A673 (cell line): Measurements from ENCODE around the gene MVP. TPM values are rescaled to one million over a fixed set of nuclear protein-coding genes. Genes with fewer than 3 reads are reported as not detected.
"Not testable (repeated sequence)": the region's sequence is repeated elsewhere in the genome, so short reads cannot be mapped to it uniquely, and the experiment has no call there.

Source experiments
- BruUV-seq: library from RNA; stranded (reverse); fragments of 400-500 nt; replicated peaks from 2 replicates; lab custom pipeline; 2021; lab: Mats Ljungman, UMichigan
- CTCF ChIA-PET: fragments of 300-600 bp; sonication (Branson Sonifier 250); formaldehyde crosslinking; loops from one replicate; lab custom pipeline; 2022; ENCODE audit warnings: antibody characterized with exemption; lab: Charles Lee
- POLR2A ChIA-PET: fragments of 300-600 bp; sonication (Branson Sonifier 250); formaldehyde crosslinking; loops from one replicate; lab custom pipeline; 2022; ENCODE audit warnings: antibody characterized with exemption; ENCODE audit not compliant: low non-redundant PET; lab: Charles Lee
- DNase-seq: peaks from one replicate; pipeline ENCODE4 v3.0.0-alpha.2; 2015; ENCODE audit warnings: low spot score
- H3K27ac ChIP-seq: fragments of 200-600 bp; sonication (generic); 2 replicates; pipeline ENCODE4 v1.5.1; 2016; ENCODE audit warnings: mixed run types, low read depth, mild to moderate bottlenecking, mixed read lengths, antibody characterized with exemption, low read length; ENCODE audit not compliant: poor library complexity, severe bottlenecking
- H3K27me3 ChIP-seq: fragments of 200-600 bp; sonication (generic); replicated peaks from 2 replicates; pipeline ENCODE4 v1.6.1; 2017; ENCODE audit warnings: mixed run types, low read depth, mild to moderate bottlenecking, mixed read lengths, antibody characterized with exemption, low read length; ENCODE audit not compliant: insufficient read depth, poor library complexity
- H3K36me3 ChIP-seq: fragments of 200-600 bp; sonication (generic); 2 replicates; pipeline ENCODE4 v1.6.1; 2016; ENCODE audit warnings: mixed run types, mild to moderate bottlenecking, mixed read lengths, antibody characterized with exemption, low read length; ENCODE audit not compliant: insufficient read depth, poor library complexity, severe bottlenecking
- H3K4me1 ChIP-seq: fragments of 200-600 bp; sonication (generic); 2 replicates; pipeline ENCODE4 v1.6.1; 2017; ENCODE audit warnings: mixed run types, mild to moderate bottlenecking, mixed read lengths, antibody characterized with exemption, low read length; ENCODE audit not compliant: insufficient read depth, poor library complexity, severe bottlenecking
- H3K4me3 ChIP-seq: fragments of 200-600 bp; sonication (generic); 2 replicates; pipeline ENCODE4 v1.5.1; 2016; ENCODE audit warnings: low read depth, mixed run types, mild to moderate bottlenecking, mixed read lengths, low read length; ENCODE audit not compliant: poor library complexity, severe bottlenecking
- H3K9me3 ChIP-seq: fragments of 200-600 bp; sonication (generic); 2 replicates; pipeline ENCODE4 v1.6.1; 2016; ENCODE audit warnings: mixed run types, low read depth, mild to moderate bottlenecking, mixed read lengths, antibody characterized with exemption, low read length; ENCODE audit not compliant: poor library complexity, severe bottlenecking
- CTCF ChIP-seq: fragments of 300-800, 200-600 bp; sonication (generic); conservative IDR thresholded peaks from 2 replicates; pipeline ENCODE4 v1.5.1; 2017; ENCODE audit warnings: low read depth, mild to moderate bottlenecking, antibody characterized with exemption, low read length, moderate library complexity, mixed read lengths
- EZH2 ChIP-seq: fragments of 200-600 bp; sonication (generic); IDR thresholded peaks from 2 replicates; pipeline ENCODE4 v1.6.1; 2017; ENCODE audit warnings: borderline replicate concordance, low read depth, mild to moderate bottlenecking, mixed read lengths, antibody characterized with exemption, low read length; ENCODE audit not compliant: poor library complexity, severe bottlenecking
- intact Hi-C: fragments of 100-400 bp; cut with micrococcal nuclease; formaldehyde crosslinking; loops from one replicate; pipeline ENCODE4 v1.10.0; 2022; ENCODE audit not compliant: unreplicated experiment
- total RNA-seq: library from RNA; stranded (reverse); gene quantifications from 2 replicates; pipeline ENCODE4 v1.2.3, GENCODE V29; 2021

MVP gene
- total RNA-seq, 1 experiment from 2014 or later = 5.6 TPM

DNA sequence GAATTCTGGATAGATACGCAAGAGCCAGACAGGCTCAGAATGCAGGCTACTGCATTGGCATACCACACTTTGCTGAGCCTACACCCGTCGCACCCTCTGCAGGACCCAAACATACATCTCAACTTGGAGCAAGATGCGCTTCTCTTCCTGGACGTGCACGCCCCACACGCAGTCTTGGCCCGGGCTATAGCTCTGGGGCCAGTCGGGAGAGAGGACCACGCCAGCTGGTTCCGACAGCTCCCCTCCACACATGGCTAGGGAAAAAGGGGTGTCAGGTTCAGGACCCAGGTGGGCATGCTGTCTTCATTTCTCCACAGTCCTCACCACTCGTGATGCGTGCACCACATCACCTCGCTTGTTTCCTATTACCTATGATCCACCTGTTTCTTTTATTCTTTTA, 57.9 kb downstream of the MVP start:
- TF ChIP-seq EZH2 (no peak), CTCF (no peak)
- POLR2A ChIA-PET = interaction anchor here (0.5 kb wide), 1 partner anchor 179 kb away, joined by 4 read pairs; no protein-coding TSS in a partner anchor
- no TSS peak for BruUV-seq
- DNase-seq = no peak
- CTCF ChIA-PET = interaction anchor here (0.6 kb wide), 1 partner anchor 32 kb away, joined by 9 read pairs; no protein-coding TSS in a partner anchor
- intact Hi-C loops = no loop called here
- Histone ChIP-seq H3K4me3 (no peak overlapping the region), H3K36me3 (no peaks in the 10 kb centered on the region), H3K4me1 (peaks cover 15% of the 10 kb centered on the region), H3K9me3 (no peaks in the 10 kb centered on the region), H3K27ac (peak overlapping the region; percentile 21), H3K27me3 (no peaks in the 10 kb centered on the region)

DNA sequence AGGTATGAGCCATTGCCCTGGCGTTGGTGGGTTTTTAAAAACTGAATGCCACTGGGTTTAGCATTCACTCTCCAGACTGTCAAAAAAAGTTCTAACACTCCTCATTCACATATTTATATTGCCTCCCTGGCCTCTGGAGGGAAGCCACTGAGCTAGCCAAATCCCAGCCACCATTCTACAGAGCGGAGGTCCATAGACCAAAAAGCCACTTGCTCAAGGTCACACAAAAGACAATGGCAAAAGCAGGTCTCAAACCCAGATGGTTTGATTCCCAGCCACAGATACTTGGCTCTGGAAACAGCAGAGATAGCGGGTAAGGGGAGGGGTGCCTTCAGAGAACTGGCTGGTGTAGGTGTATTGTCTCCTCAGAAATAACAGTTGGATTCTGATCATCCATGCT, 60.8 kb downstream of the MVP start:
- CTCF ChIA-PET = no interaction called here
- peaks cover 14% of the 10 kb centered on the region for H3K4me1 ChIP-seq
- no peak for DNase-seq
- no peaks in the 10 kb centered on the region for H3K36me3 ChIP-seq
- no TSS peak for BruUV-seq
- H3K27me3 ChIP-seq = no peaks in the 10 kb centered on the region
- POLR2A ChIA-PET = interaction anchor here (0.7 kb wide), 1 partner anchor 47 kb away, joined by 13 read pairs; no protein-coding TSS in a partner anchor
- no peak overlapping the region for H3K4me3 ChIP-seq
- H3K9me3 ChIP-seq = no peaks in the 10 kb centered on the region
- H3K27ac ChIP-seq = no peak overlapping the region
- intact Hi-C loops = no loop called here
- TF ChIP-seq CTCF (no peak), EZH2 (no peak)

DNA sequence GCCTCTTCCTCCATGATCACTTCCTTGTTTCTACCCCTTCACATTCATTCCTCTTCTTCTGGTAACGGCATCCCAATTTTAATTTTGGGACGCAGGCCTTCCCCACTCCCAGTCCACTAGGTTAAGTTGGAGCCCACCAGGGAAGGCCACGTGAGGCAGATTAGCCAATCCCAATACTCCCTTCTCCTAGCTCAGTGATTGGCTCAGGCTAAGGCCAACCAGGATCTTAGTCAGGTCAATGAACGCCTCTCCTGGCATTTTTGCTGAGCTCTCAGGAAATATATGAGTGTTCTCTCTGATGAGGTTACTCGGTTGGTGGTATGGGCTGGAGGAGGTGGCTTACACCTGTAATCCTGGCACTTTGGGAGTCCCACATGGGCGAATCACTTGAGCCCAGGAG, 63.7 kb downstream of the MVP start:
- POLR2A ChIA-PET = no interaction called here
- Histone ChIP-seq H3K9me3 (no peaks in the 10 kb centered on the region), H3K36me3 (no peaks in the 10 kb centered on the region), H3K4me3 (no peak overlapping the region), H3K4me1 (no peaks in the 10 kb centered on the region), H3K27ac (no peak overlapping the region), H3K27me3 (no peaks in the 10 kb centered on the region)
- intact Hi-C loops = no loop called here
- CTCF ChIA-PET = no interaction called here
- no peak for DNase-seq
- BruUV-seq = no TSS peak
- no peak for TF ChIP-seq EZH2
- no peak for TF ChIP-seq CTCF

DNA sequence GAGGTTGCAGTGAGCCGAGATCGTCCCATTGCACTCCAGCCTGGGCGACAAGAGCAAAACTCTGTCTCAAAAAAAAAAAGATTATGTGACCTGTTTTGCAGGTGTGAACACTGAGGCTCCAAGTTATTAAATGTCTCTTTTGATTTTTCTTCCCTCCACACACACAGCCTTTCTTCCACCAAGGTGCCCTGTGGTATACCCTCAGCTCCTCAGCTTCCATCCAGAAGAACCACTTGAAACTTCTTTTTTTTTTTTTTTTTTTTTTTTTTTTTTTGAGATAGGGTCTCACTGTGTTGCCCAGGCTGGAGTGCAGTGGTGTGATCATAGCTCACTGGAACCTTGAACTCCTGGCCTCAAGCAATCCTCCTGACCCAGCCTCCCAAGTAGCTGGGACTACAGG, 69.1 kb downstream of the MVP start:
- intact Hi-C loops, H3K27ac ChIP-seq, DNase-seq, BruUV-seq, H3K4me1 ChIP-seq, H3K4me3 ChIP-seq, H3K27me3 ChIP-seq, H3K36me3 ChIP-seq, H3K9me3 ChIP-seq, POLR2A ChIA-PET: not testable (repeated sequence)
- CTCF ChIA-PET = interaction anchor here (0.7 kb wide), 1 partner anchor 67 kb away, joined by 4 read pairs; no protein-coding TSS in a partner anchor
